Endodermal cell (in vitro differentiated cells): Measurements from ENCODE around the gene WDFY3. TPM values are rescaled to one million over a fixed set of nuclear protein-coding genes. Genes with fewer than 3 reads are reported as not detected.

Source experiments
- DNase-seq: peaks from one replicate; pipeline ENCODE4 v3.0.0-alpha.2; 2017
- H3K27ac ChIP-seq: 2 replicates; pipeline ENCODE4 v1.5.1; 2013; ENCODE audit warnings: mild to moderate bottlenecking, low read depth, low read length, moderate library complexity
- H3K27me3 ChIP-seq: 2 replicates; pipeline ENCODE4 v1.6.1; 2013; ENCODE audit warnings: mild to moderate bottlenecking, low read length, moderate library complexity; ENCODE audit not compliant: insufficient read depth, control insufficient read depth, poor library complexity, severe bottlenecking
- H3K36me3 ChIP-seq: 2 replicates; pipeline ENCODE4 v1.7.0; 2013; ENCODE audit warnings: mild to moderate bottlenecking, low read length, moderate library complexity; ENCODE audit not compliant: control insufficient read depth, insufficient read depth
- H3K4me1 ChIP-seq: one replicate; pipeline ENCODE4 v1.7.0; 2013; ENCODE audit warnings: low read length; ENCODE audit not compliant: control insufficient read depth, insufficient read depth
- H3K4me3 ChIP-seq: 2 replicates; pipeline ENCODE4 v1.5.1; 2013; ENCODE audit warnings: mild to moderate bottlenecking, low read length, moderate library complexity
- H3K9ac ChIP-seq: 2 replicates; pipeline ENCODE4 v1.6.1; 2013; ENCODE audit warnings: mild to moderate bottlenecking, low read length, moderate library complexity; ENCODE audit not compliant: poor library complexity, severe bottlenecking; ENCODE audit errors: extremely low read depth
- H3K9me3 ChIP-seq: 2 replicates; pipeline ENCODE4 v1.6.1; 2013; ENCODE audit warnings: mild to moderate bottlenecking, low read length, moderate library complexity; ENCODE audit not compliant: control insufficient read depth
- H3K27ac Mint-ChIP-seq: 2 replicates; pipeline ENCODE4 v1.8.0; 2020; ENCODE audit warnings: mixed read lengths
- H3K27me3 Mint-ChIP-seq: 2 replicates; pipeline ENCODE4 v1.8.0; 2021; ENCODE audit warnings: mild to moderate bottlenecking, mixed read lengths; ENCODE audit not compliant: insufficient read depth
- H3K36me3 Mint-ChIP-seq: 2 replicates; pipeline ENCODE4 v1.8.0; 2020; ENCODE audit warnings: low read depth, mixed read lengths
- H3K4me1 Mint-ChIP-seq: 2 replicates; pipeline ENCODE4 v1.8.0; 2020; ENCODE audit warnings: mixed read lengths
- H3K4me3 Mint-ChIP-seq: 2 replicates; pipeline ENCODE4 v1.8.0; 2020; ENCODE audit warnings: mild to moderate bottlenecking, moderate library complexity, mixed read lengths
- H3K9me3 Mint-ChIP-seq: 2 replicates; pipeline ENCODE4 v1.8.0; 2020; ENCODE audit warnings: mild to moderate bottlenecking, mixed read lengths
- WGBS, 2 experiments: methylation state at CpG; one replicate each; pipeline versions ENCODE4 v1.1.5 to v1.1.7; 2013; ENCODE audit warnings: missing lambda C conversion rate in 2 of 2, mixed read lengths in 1 of 2; ENCODE audit not compliant: insufficient coverage in 1 of 2, insufficient read length in 1 of 2; 5-methylcytosine and 5-hydroxymethylcytosine counted together
- total RNA-seq, 2 donors: library from RNA; stranded (reverse); fragmentation: NEBNext Ultra II Directional in 1 of 2; extraction: Animal tissue kit (Norgen Biotek cat#: 25700) in 1 of 2; gene quantifications; 2 replicates in 1 of 2; 3 replicates in 1 of 2; pipeline ENCODE4 v1.2.1, GENCODE V29; 2021
- TF ChIP-seq, protein P1 (sequence below): fragments of 200-600 bp; sonication (generic); conservative IDR thresholded peaks from 2 replicates; pipeline ENCODE4 v1.5.0; 2021; ENCODE audit warnings: antibody characterized with exemption, mild to moderate bottlenecking

The WDFY3 gene
- total RNA-seq, 2 donors from 2014 or later, result 91.1 to 103 TPM

DNA sequence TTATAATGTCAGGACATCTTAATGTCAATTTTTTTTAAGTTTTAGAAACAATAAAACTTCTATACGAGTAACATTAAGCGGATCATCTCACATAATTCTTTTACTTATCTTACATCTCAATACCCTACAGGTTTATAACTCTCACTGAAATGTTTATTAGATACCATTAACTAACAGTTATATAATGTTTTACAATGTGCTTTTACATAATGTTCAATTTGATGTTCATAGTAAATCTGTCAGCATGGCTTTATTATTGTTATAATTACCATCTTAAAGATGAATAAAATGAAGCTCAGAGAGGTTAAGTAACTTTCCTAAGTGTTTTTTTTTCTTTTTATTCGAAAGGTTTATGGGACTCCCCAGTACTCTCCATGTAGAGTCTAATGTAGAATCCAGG, 33.9 kb upstream of the WDFY3 start:
- Mint-ChIP-seq H3K27ac (no peak overlapping the region), H3K4me3 (no peak overlapping the region), H3K36me3 (no peaks in the 10 kb centered on the region), H3K9me3 (no peaks in the 10 kb centered on the region), H3K27me3 (no peaks in the 10 kb centered on the region), H3K4me1 (peaks cover 23% of the 10 kb centered on the region)
- Histone ChIP-seq H3K4me1 (peaks cover 6% of the 10 kb centered on the region), H3K27ac (no peak overlapping the region), H3K27me3 (no peaks in the 10 kb centered on the region), H3K9ac (no peak overlapping the region), H3K9me3 (no peaks in the 10 kb centered on the region), H3K4me3 (no peak overlapping the region), H3K36me3 (no peaks in the 10 kb centered on the region)
- 94% methylated on average over 3 of the region's 3 CpGs; no CpG with 5 or more reads in 1 of the 2 experiments for WGBS, 2 experiments
- TF ChIP-seq, protein P1, sequence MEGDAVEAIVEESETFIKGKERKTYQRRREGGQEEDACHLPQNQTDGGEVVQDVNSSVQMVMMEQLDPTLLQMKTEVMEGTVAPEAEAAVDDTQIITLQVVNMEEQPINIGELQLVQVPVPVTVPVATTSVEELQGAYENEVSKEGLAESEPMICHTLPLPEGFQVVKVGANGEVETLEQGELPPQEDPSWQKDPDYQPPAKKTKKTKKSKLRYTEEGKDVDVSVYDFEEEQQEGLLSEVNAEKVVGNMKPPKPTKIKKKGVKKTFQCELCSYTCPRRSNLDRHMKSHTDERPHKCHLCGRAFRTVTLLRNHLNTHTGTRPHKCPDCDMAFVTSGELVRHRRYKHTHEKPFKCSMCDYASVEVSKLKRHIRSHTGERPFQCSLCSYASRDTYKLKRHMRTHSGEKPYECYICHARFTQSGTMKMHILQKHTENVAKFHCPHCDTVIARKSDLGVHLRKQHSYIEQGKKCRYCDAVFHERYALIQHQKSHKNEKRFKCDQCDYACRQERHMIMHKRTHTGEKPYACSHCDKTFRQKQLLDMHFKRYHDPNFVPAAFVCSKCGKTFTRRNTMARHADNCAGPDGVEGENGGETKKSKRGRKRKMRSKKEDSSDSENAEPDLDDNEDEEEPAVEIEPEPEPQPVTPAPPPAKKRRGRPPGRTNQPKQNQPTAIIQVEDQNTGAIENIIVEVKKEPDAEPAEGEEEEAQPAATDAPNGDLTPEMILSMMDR, result no peak
- DNase-seq, result no peak

DNA sequence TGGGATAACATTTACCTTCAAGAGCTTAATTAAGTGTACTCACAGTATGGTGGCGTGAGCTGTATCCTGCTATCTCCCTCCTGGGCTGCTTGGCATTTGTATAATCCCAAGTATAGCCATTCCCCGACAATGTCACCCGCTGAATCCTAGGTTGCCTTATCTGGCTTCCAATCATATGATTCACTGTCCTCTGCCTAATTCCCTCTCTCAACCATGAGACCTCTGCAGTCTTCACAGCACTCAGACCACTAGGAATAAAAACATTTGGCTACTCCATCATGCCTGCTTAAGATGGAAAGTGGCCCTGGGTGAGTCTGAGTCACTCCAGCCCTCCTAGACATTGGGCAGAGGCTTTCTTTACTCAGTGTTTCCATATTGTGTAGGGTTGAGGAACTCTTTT, 28.9 kb upstream of the WDFY3 start:
- Histone ChIP-seq H3K27me3 (no peaks in the 10 kb centered on the region), H3K9me3 (no peaks in the 10 kb centered on the region), H3K4me3 (peak overlapping the region; percentile 60), H3K27ac (no peak overlapping the region), H3K9ac (peak overlapping the region; percentile 26), H3K4me1 (peaks cover 6% of the 10 kb centered on the region), H3K36me3 (no peaks in the 10 kb centered on the region)
- Mint-ChIP-seq H3K27me3 (no peaks in the 10 kb centered on the region), H3K36me3 (no peaks in the 10 kb centered on the region), H3K4me3 (no peak overlapping the region), H3K9me3 (peaks cover 6% of the 10 kb centered on the region), H3K27ac (peak overlapping the region; percentile 65), H3K4me1 (peaks cover 26% of the 10 kb centered on the region)
- DNase-seq, result peak; percentile 75
- 61 to 76% methylated on average over 3 of the region's 3 CpGs for WGBS, 2 experiments
- TF ChIP-seq, protein P1, result no peak

DNA sequence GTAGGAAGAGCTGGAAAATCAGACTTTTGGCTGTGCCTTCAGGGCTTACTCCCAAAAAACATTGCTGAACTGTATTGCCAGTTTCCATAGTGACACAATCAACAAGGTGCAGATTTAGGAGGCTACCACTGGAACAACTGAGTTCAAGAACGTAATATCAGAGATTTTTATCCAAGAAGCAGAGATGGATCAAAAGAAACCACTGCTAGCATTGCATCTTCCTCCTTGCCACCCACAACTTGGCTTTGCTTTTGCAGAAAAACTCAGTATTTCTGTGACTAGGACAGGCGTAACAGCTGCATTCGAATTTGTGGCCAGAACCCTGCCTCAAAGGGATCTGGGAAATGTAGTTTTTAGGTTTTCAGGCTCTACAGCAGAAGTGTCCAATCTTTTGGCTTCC, 27.8 kb upstream of the WDFY3 start:
- peak overlapping the region; percentile 30 for H3K4me3 Mint-ChIP-seq
- WGBS, 2 experiments, result 68 to 71% methylated on average over 3 of the region's 3 CpGs
- H3K4me1 ChIP-seq, result peaks cover 6% of the 10 kb centered on the region

More for the DNA sequence above, 27.8 kb upstream of the WDFY3 start:
- peaks cover 12% of the 10 kb centered on the region for H3K9me3 Mint-ChIP-seq
- Histone ChIP-seq H3K36me3 (no peaks in the 10 kb centered on the region), H3K27ac (peak overlapping the region; percentile 57), H3K9me3 (no peaks in the 10 kb centered on the region), H3K27me3 (no peaks in the 10 kb centered on the region), H3K4me3 (no peak overlapping the region), H3K9ac (peak overlapping the region; percentile 53)
- peaks cover 26% of the 10 kb centered on the region for H3K4me1 Mint-ChIP-seq
- peak; percentile 55 for DNase-seq
- peaks cover 2% of the 10 kb centered on the region for H3K27me3 Mint-ChIP-seq
- no peaks in the 10 kb centered on the region for H3K36me3 Mint-ChIP-seq
- no peak overlapping the region for H3K27ac Mint-ChIP-seq
- TF ChIP-seq, protein P1, result no peak
